IMR-90 (cell line): Measurements from ENCODE around the gene ZFPM1. TPM values are rescaled to one million over a fixed set of nuclear protein-coding genes. Genes with fewer than 3 reads are reported as not detected.

ENCODE experiments used
- ATAC-seq: fragments of 200-7000 bp; cut with Tn5 transposase; 2 replicates; pipeline ENCODE4 v1.9.1; 2020; ENCODE audit warnings: low read depth, mild to moderate bottlenecking, moderate library complexity
- BruUV-seq: library from RNA; stranded (reverse); fragments of 400-500 nt; replicated peaks from 2 replicates; lab custom pipeline; 2021; lab: Mats Ljungman, UMichigan
- CTCF ChIA-PET: fragments of 300-600 bp; formaldehyde crosslinking; extraction: SDS; loops from one replicate; lab custom pipeline; 2021; ENCODE audit warnings: antibody characterized with exemption; lab: Yijun Ruan, JAX
- POLR2A ChIA-PET: fragments of 300-600 bp; sonication (Branson Sonifier 250); formaldehyde crosslinking; loops from one replicate; lab custom pipeline; 2022; ENCODE audit warnings: antibody characterized with exemption; ENCODE audit not compliant: unreplicated experiment; lab: Charles Lee
- DNase-seq: peaks from one replicate; pipeline ENCODE4 v3.0.0; 2013
- H2AFZ ChIP-seq: replicated peaks from 2 replicates; pipeline ENCODE3; 2013; ENCODE audit warnings: low read length, mild to moderate bottlenecking; ENCODE audit not compliant: poor library complexity
- H2AK5ac ChIP-seq: 2 replicates; pipeline ENCODE4 v1.6.1; 2013; ENCODE audit warnings: low read depth, low read length, inconsistent platforms
- H2AK9ac ChIP-seq: replicated peaks from 2 replicates; pipeline ENCODE3; 2013; ENCODE audit warnings: mild to moderate bottlenecking, low read depth, low read length, moderate library complexity; ENCODE audit not compliant: poor library complexity
- H2BK120ac ChIP-seq: 2 replicates; pipeline ENCODE4 v1.6.1; 2013; ENCODE audit warnings: low read depth, low read length, inconsistent platforms
- H2BK15ac ChIP-seq: 3 replicates; pipeline ENCODE4 v1.6.1; 2013; ENCODE audit warnings: low read depth, low read length, inconsistent platforms
- H2BK20ac ChIP-seq: 2 replicates; pipeline ENCODE4 v1.6.1; 2013; ENCODE audit warnings: low read depth, mild to moderate bottlenecking, inconsistent platforms, low read length, moderate library complexity
- H2BK5ac ChIP-seq: 2 replicates; pipeline ENCODE4 v1.6.1; 2013; ENCODE audit warnings: mild to moderate bottlenecking, low read depth, low read length, inconsistent platforms; ENCODE audit not compliant: poor library complexity, severe bottlenecking
- H3K14ac ChIP-seq: replicated peaks from 2 replicates; pipeline ENCODE4 v1.6.1; 2013; ENCODE audit warnings: low read depth, low read length, inconsistent platforms
- H3K18ac ChIP-seq: 2 replicates; pipeline ENCODE4 v1.6.1; 2013; ENCODE audit warnings: low read depth, low read length, control low read depth
- H3K23ac ChIP-seq: 2 replicates; pipeline ENCODE4 v1.6.1; 2013; ENCODE audit warnings: low read depth, low read length, inconsistent platforms
- H3K27ac ChIP-seq: 2 replicates; pipeline ENCODE4 v1.5.1; 2013; ENCODE audit warnings: mild to moderate bottlenecking, control low read depth, low read length; ENCODE audit not compliant: insufficient read depth
- H3K27me3 ChIP-seq: 2 replicates; pipeline ENCODE4 v1.6.1; 2013; ENCODE audit warnings: low read length; ENCODE audit not compliant: control insufficient read depth, insufficient read depth
- H3K36me3 ChIP-seq: 2 replicates; pipeline ENCODE4 v1.6.1; 2013; ENCODE audit warnings: low read length, mixed read lengths; ENCODE audit not compliant: control insufficient read depth, insufficient read depth
- H3K4ac ChIP-seq: 2 replicates; pipeline ENCODE4 v1.6.1; 2013; ENCODE audit warnings: low read depth, low read length, inconsistent platforms
- H3K4me1 ChIP-seq: 2 replicates; pipeline ENCODE4 v1.6.1; 2013; ENCODE audit warnings: low read length, mixed read lengths; ENCODE audit not compliant: control insufficient read depth, insufficient read depth
- H3K4me2 ChIP-seq: 2 replicates; pipeline ENCODE4 v1.6.1; 2013; ENCODE audit warnings: low read depth, mild to moderate bottlenecking, control low read depth, low read length, moderate library complexity
- H3K4me3 ChIP-seq: 2 replicates; pipeline ENCODE4 v1.5.1; 2013; ENCODE audit warnings: low read depth, mild to moderate bottlenecking, control low read depth, low read length, moderate library complexity; ENCODE audit not compliant: insufficient read depth
- H3K56ac ChIP-seq: 2 replicates; pipeline ENCODE4 v1.6.1; 2013; ENCODE audit warnings: low read length, inconsistent platforms; ENCODE audit not compliant: insufficient read depth; ENCODE audit errors: extremely low read depth
- H3K79me1 ChIP-seq, 2 experiments: 2 replicates each; pipeline ENCODE4 v1.6.1; 2013; ENCODE audit warnings: low read length in 2 of 2, inconsistent platforms in 1 of 2, low read depth in 1 of 2
- H3K9ac ChIP-seq: 2 replicates; pipeline ENCODE4 v1.6.1; 2013; ENCODE audit warnings: low read depth, low read length, control low read depth
- H3K9me1 ChIP-seq: 2 replicates; pipeline ENCODE4 v1.6.1; 2013; ENCODE audit warnings: low read length, inconsistent platforms; ENCODE audit not compliant: insufficient read depth
- H3K9me3 ChIP-seq: 2 replicates; pipeline ENCODE4 v1.6.1; 2013; ENCODE audit warnings: low read length; ENCODE audit not compliant: control insufficient read depth, insufficient read depth
- H4K20me1 ChIP-seq: 2 replicates; pipeline ENCODE4 v1.6.1; 2013; ENCODE audit warnings: low read length, inconsistent platforms; ENCODE audit not compliant: insufficient read depth
- H4K5ac ChIP-seq: 2 replicates; pipeline ENCODE4 v1.6.1; 2013; ENCODE audit warnings: mild to moderate bottlenecking, low read depth, low read length, control low read depth
- H4K8ac ChIP-seq, 2 experiments: 2 replicates each; pipeline ENCODE4 v1.6.1; 2013; ENCODE audit warnings: low read depth in 2 of 2, low read length in 2 of 2, control low read depth in 1 of 2, inconsistent platforms in 1 of 2
- H4K91ac ChIP-seq: 2 replicates; pipeline ENCODE4 v1.6.1; 2013; ENCODE audit warnings: low read depth, low read length, inconsistent platforms; ENCODE audit not compliant: insufficient read depth
- BHLHE40 ChIP-seq: fragments of 150-350 bp; IDR thresholded peaks from 2 replicates; pipeline ENCODE4 v1.6.1; 2016; ENCODE audit warnings: mild to moderate bottlenecking, low read depth, low read length
- CEBPB ChIP-seq: IDR thresholded peaks from 2 replicates; pipeline ENCODE4 v1.6.1; 2012; ENCODE audit warnings: low read depth, low read length, improper control_type of control experiment
- CHD1 ChIP-seq: IDR thresholded peaks from 2 replicates; pipeline ENCODE4 v1.6.1; 2012; ENCODE audit warnings: low read depth, low read length, improper control_type of control experiment
- ELK1 ChIP-seq: fragments of 150-350 bp; IDR thresholded peaks from 2 replicates; pipeline ENCODE4 v1.6.1; 2016; ENCODE audit warnings: low read depth, mild to moderate bottlenecking, low read length, moderate library complexity, borderline replicate concordance
- FOS ChIP-seq: fragments of 150-350 bp; IDR thresholded peaks from 2 replicates; pipeline ENCODE4 v1.6.1; 2016; ENCODE audit warnings: low read depth, low read length
- MAFK ChIP-seq: IDR thresholded peaks from 2 replicates; pipeline ENCODE4 v1.6.1; 2012; ENCODE audit warnings: low read depth, low read length, improper control_type of control experiment
- MAZ ChIP-seq: IDR thresholded peaks from 2 replicates; pipeline ENCODE4 v1.6.1; 2012; ENCODE audit warnings: low read depth, mild to moderate bottlenecking, low read length, improper control_type of control experiment, moderate library complexity, borderline replicate concordance
- MXI1 ChIP-seq: IDR thresholded peaks from 2 replicates; pipeline ENCODE4 v1.6.1; 2012; ENCODE audit warnings: low read depth, mild to moderate bottlenecking, low read length, moderate library complexity, borderline replicate concordance
- NFE2L2 ChIP-seq: fragments of 150-350 bp; IDR thresholded peaks from 2 replicates; pipeline ENCODE4 v1.6.1; 2016; ENCODE audit warnings: low read depth, mild to moderate bottlenecking, low read length
- POLR2A ChIP-seq: IDR thresholded peaks from 2 replicates; pipeline ENCODE4 v1.6.1; 2012; ENCODE audit warnings: mild to moderate bottlenecking, low read depth, low read length
- RFX5 ChIP-seq: IDR thresholded peaks from 2 replicates; pipeline ENCODE4 v1.8.0; 2012; ENCODE audit warnings: low read depth, mild to moderate bottlenecking, low read length, moderate library complexity
- WGBS, 2 experiments: methylation state at CpG; one replicate each; pipeline versions ENCODE4 v1.1.5 to v1.1.7; 2013; ENCODE audit warnings: missing lambda C conversion rate in 2 of 2; ENCODE audit not compliant: insufficient read length in 1 of 2; ENCODE audit errors: extremely low coverage in 2 of 2; 5-methylcytosine and 5-hydroxymethylcytosine counted together
- dilution Hi-C: fragments of 300-500 bp; cut with HindIII; formaldehyde crosslinking; loops from one replicate; pipeline ENCODE4 v1.14.3; 2018; ENCODE audit warnings: low sequenced_read_pairs; ENCODE audit not compliant: unreplicated experiment
- in situ Hi-C: fragments of 300-500 bp; cut with MboI; formaldehyde crosslinking; loops from 3 replicates; pipeline ENCODE4 v1.14.3; 2019; ENCODE audit warnings: low sequenced_read_pairs, inconsistent platforms, mixed read lengths
- intact Hi-C: fragments of 100-400 bp; cut with micrococcal nuclease; formaldehyde crosslinking; loops from 2 replicates; pipeline ENCODE4 v1.10.0; 2022
- polyA plus RNA-seq, 3 experiments: library from polyadenylated mRNA; depleted of rRNA; stranded (reverse); fragments of >200 nt; gene quantifications; 2 replicates each; pipeline ENCODE4 v1.2.3, GENCODE V29; 2012; ENCODE audit warnings: low replicate concordance in 1 of 3
- total RNA-seq: library from RNA; depleted of rRNA; stranded (reverse); fragments of >200 nt; gene quantifications from 2 replicates; pipeline ENCODE4 v1.2.3, GENCODE V29; 2012
- TF ChIP-seq, protein P1 (sequence below): conservative IDR thresholded peaks from 2 replicates; pipeline ENCODE4 v1.5.1; 2012; ENCODE audit warnings: mild to moderate bottlenecking, low read depth, low read length, improper control_type of control experiment
- TF ChIP-seq, protein P2 (sequence below): fragments of 150-350 bp; IDR thresholded peaks from 2 replicates; pipeline ENCODE4 v1.6.1; 2017; ENCODE audit warnings: mild to moderate bottlenecking, antibody characterized with exemption, low read length, low read depth

ZFPM1 gene
- total and polyA plus RNA-seq, 2 of the 4 experiments (the other 2 are of a cell fraction) = 0.36 to 1.1 TPM

DNA sequence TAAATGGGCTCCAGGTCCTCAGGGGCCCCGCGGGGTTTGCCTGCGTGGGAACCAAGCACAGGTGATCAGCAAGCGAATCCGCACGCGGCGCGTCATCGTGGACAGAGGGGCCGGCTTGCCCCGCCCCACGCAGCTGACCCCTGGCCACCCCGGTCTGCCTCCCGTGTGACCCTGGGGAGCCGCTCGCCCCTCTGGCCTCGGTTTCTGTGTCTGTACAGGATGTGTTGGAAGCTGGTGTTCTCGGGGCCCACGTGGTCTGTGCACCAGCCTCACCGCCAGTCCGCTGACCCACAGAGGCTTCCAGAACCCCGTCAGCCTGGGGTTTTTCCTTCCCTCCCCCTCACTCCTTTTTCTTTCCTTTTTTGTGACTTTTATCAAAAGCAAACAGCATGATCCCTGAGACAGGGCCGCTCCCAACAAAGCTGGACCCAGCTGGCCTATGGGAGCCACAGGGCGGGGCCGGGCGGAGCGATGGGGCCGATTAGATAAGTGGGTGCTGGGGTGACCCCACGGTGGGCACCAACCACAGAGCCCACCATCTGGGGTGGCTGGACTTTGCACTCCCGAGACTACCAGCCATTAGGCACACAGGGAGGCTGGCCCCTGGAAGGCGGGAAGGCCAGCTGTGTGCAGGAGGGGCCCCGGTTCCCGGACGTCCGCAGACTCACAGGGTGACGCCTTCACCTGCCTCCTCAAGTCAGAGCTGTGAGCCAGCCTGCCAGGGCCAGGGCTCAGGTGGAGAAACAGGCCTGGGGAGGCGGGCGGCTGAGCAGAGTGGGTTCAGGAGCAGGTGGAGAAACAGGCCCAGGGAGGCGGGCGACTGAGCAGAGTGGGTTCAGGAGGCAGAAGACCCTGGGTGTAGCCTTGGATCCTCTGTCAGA, 56.0 kb downstream of the ZFPM1 start (continued):
- no peak for TF ChIP-seq MAFK

DNA sequence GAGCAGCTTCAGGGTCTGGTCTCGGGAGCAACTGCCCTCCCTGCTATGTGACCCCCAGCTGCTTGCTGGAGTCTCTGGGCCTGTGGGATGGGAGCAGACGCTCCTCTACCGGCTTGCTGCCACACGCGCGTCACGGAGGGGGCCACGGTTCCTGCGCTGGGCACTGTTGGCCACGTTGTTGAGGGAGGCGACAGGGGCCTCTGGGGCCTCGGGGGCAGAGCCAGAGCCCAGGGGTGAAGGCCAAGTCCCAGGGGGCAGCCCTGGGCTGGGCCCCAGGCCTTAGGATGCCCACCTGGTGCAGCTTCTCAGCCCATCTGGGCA, 56.6 kb downstream of the ZFPM1 start:
- ATAC-seq (no peak), DNase-seq (no peak)
- Histone ChIP-seq H3K4me2 (no peak overlapping the region), H2AFZ (no peak overlapping the region), H4K5ac (no peak overlapping the region), H2AK5ac (no peak overlapping the region), H3K9me3 (no peaks in the 10 kb centered on the region), H3K79me1 (no peaks in the 10 kb centered on the region), H3K56ac (no peak overlapping the region), H2BK120ac (no peak overlapping the region), H2BK5ac (no peak overlapping the region), H3K14ac (no peak overlapping the region), H3K23ac (no peak overlapping the region), H2BK15ac (no peak overlapping the region), H4K8ac (no peak overlapping the region), H3K27me3 (no peaks in the 10 kb centered on the region), H3K4ac (no peak overlapping the region), H3K9me1 (no peaks in the 10 kb centered on the region), H4K91ac (no peak overlapping the region), H2AK9ac (no peak overlapping the region), H4K20me1 (peaks cover 7% of the 10 kb centered on the region), H3K18ac (no peak overlapping the region), H3K27ac (no peak overlapping the region), H3K9ac (no peak overlapping the region), H3K4me3 (no peak overlapping the region), H3K36me3 (peaks cover 1% of the 10 kb centered on the region; the same call in 1 of the 2 replicates), H2BK20ac (no peak overlapping the region), H3K4me1 (no peaks in the 10 kb centered on the region)
- WGBS, 2 experiments = 67% methylated on average over 1 of the region's 12 CpGs; no CpG with 5 or more reads in 1 of the 2 experiments
- in situ Hi-C loops (no loop called here), intact Hi-C loops (no loop called here), dilution Hi-C loops (no loop called here)
- no TSS peak for BruUV-seq
- ChIA-PET CTCF (no interaction called here), POLR2A (no interaction called here)
- TF ChIP-seq MAFK (no peak), MAZ (no peak), FOS (no peak), CHD1 (no peak), POLR2A (no peak), MXI1 (no peak), NFE2L2 (no peak), CEBPB (no peak), BHLHE40 (no peak), RFX5 (no peak), ELK1 (no peak)
- TF ChIP-seq, protein P1, sequence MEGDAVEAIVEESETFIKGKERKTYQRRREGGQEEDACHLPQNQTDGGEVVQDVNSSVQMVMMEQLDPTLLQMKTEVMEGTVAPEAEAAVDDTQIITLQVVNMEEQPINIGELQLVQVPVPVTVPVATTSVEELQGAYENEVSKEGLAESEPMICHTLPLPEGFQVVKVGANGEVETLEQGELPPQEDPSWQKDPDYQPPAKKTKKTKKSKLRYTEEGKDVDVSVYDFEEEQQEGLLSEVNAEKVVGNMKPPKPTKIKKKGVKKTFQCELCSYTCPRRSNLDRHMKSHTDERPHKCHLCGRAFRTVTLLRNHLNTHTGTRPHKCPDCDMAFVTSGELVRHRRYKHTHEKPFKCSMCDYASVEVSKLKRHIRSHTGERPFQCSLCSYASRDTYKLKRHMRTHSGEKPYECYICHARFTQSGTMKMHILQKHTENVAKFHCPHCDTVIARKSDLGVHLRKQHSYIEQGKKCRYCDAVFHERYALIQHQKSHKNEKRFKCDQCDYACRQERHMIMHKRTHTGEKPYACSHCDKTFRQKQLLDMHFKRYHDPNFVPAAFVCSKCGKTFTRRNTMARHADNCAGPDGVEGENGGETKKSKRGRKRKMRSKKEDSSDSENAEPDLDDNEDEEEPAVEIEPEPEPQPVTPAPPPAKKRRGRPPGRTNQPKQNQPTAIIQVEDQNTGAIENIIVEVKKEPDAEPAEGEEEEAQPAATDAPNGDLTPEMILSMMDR = no peak
- TF ChIP-seq, protein P2, sequence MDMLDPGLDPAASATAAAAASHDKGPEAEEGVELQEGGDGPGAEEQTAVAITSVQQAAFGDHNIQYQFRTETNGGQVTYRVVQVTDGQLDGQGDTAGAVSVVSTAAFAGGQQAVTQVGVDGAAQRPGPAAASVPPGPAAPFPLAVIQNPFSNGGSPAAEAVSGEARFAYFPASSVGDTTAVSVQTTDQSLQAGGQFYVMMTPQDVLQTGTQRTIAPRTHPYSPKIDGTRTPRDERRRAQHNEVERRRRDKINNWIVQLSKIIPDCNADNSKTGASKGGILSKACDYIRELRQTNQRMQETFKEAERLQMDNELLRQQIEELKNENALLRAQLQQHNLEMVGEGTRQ = no peak
